ENCODE measurements around the gene ZFP69B. TPM values are rescaled to one million over a fixed set of nuclear protein-coding genes. Genes with fewer than 3 reads are reported as not detected.

ZFP69B gene
- total and polyA plus RNA-seq, 9 donors: 0.60 to 3.4 (median 1.2) TPM

DNA sequence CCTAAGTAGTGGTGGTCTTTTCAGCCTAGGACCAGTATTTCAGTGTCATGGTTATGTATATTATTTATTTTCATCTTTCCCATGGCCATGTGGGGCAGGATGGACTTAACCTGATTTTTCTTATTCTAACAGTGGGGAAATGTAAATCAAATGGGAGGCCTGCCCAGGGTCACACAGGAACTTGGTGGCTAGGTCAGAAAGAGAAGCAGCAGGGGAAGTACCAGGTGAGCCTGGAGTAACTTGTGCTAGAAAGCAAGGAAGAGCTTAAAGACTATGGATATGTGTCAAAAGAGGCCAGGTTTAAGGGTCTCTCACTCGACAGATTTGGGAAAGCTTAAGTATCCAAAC is 936 bp downstream of the ZFP69B start:
- TF ChIP-seq, protein P1, sequence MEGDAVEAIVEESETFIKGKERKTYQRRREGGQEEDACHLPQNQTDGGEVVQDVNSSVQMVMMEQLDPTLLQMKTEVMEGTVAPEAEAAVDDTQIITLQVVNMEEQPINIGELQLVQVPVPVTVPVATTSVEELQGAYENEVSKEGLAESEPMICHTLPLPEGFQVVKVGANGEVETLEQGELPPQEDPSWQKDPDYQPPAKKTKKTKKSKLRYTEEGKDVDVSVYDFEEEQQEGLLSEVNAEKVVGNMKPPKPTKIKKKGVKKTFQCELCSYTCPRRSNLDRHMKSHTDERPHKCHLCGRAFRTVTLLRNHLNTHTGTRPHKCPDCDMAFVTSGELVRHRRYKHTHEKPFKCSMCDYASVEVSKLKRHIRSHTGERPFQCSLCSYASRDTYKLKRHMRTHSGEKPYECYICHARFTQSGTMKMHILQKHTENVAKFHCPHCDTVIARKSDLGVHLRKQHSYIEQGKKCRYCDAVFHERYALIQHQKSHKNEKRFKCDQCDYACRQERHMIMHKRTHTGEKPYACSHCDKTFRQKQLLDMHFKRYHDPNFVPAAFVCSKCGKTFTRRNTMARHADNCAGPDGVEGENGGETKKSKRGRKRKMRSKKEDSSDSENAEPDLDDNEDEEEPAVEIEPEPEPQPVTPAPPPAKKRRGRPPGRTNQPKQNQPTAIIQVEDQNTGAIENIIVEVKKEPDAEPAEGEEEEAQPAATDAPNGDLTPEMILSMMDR (IDR thresholded peaks at IDR 0.05): no peak
- TF ChIP-seq POLR2A (IDR thresholded peaks at IDR 0.05) (no peak), EP300 (IDR thresholded peaks at IDR 0.05) (no peak)
- intact Hi-C loops (cut with DNase I): no loop called here
- Histone ChIP-seq H3K27ac (no peak overlapping the region), H3K4me1 (ENCODE audit: insufficient read depth) (peaks cover 2% of the 10 kb centered on the region), H3K9me3 (no peaks in the 10 kb centered on the region), H3K27me3 (no peaks in the 10 kb centered on the region), H3K4me3 (no peak overlapping the region), H3K36me3 (no peaks in the 10 kb centered on the region)
- 83 to 100% (median 96%) methylated on average over 1 of the region's 1 CpG for WGBS, 3 donors
- no peak for DNase-seq

DNA sequence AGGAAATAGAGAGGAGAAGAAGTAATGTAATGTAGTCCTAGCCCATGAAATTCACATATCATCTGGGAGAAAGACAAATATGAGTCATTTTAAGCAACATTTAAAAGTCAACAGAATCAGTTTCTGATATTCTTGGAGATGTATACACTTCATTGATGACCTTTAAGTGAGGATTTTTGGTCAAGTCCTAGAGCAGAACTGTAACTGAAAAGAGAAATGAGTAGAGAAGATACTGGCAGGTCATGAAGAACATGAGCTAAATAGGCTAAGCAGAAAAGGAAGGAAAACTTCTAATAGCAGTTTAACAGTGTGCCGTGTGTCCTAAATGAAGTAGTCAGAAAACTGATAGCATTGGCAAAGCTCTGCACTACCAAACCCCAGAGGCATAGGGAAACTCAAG is 4.6 kb downstream of the ZFP69B start:
- Histone ChIP-seq H3K27me3 (no peaks in the 10 kb centered on the region), H3K4me3 (no peak overlapping the region), H3K27ac (no peak overlapping the region), H3K9me3 (peaks cover 0 to 13% of the 10 kb centered on the region in 2 donors), H3K4me1 (ENCODE audit: insufficient read depth) (peaks cover 2% of the 10 kb centered on the region), H3K36me3 (no peaks in the 10 kb centered on the region)
- DNase-seq: no peak
- intact Hi-C loops (cut with DNase I): no loop called here
- WGBS, 3 donors: 96 to 100% (median 100%) methylated on average over 1 of the region's 1 CpG
- TF ChIP-seq POLR2A (IDR thresholded peaks at IDR 0.05) (no peak), EP300 (IDR thresholded peaks at IDR 0.05) (no peak)
- TF ChIP-seq, protein P1 (IDR thresholded peaks at IDR 0.05): no peak

DNA sequence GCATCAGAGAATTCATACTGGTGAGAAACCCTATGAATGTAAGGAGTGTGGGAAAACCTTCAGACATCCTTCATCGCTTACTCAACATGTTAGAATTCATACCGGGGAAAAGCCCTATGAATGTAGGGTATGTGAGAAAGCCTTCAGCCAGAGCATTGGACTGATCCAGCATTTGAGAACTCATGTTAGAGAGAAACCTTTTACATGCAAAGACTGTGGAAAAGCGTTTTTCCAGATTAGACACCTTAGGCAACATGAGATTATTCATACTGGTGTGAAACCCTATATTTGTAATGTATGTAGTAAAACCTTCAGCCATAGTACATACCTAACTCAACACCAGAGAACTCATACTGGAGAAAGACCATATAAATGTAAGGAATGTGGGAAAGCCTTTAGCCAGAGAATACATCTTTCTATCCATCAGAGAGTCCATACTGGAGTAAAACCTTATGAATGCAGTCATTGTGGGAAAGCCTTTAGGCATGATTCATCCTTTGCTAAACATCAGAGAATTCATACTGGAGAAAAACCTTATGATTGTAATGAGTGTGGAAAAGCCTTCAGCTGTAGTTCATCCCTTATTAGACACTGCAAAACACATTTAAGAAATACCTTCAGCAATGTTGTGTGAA is 12.8 kb downstream of the ZFP69B start:
- Histone ChIP-seq H3K4me3 (no peak overlapping the region), H3K27ac (no peak overlapping the region), H3K27me3 (no peaks in the 10 kb centered on the region), H3K9me3 (peaks cover 4 to 29% of the 10 kb centered on the region in 2 donors), H3K4me1 (ENCODE audit: insufficient read depth) (no peaks in the 10 kb centered on the region), H3K36me3 (no peaks in the 10 kb centered on the region)
- no peak for DNase-seq
- intact Hi-C loops (cut with DNase I): no loop called here
- TF ChIP-seq POLR2A (IDR thresholded peaks at IDR 0.05): no peak
- no peak for TF ChIP-seq EP300 (IDR thresholded peaks at IDR 0.05)
- TF ChIP-seq, protein P1 (IDR thresholded peaks at IDR 0.05): no peak
- WGBS, 3 donors: 95 to 97% (median 97%) methylated on average over 3 of the region's 3 CpGs

DNA sequence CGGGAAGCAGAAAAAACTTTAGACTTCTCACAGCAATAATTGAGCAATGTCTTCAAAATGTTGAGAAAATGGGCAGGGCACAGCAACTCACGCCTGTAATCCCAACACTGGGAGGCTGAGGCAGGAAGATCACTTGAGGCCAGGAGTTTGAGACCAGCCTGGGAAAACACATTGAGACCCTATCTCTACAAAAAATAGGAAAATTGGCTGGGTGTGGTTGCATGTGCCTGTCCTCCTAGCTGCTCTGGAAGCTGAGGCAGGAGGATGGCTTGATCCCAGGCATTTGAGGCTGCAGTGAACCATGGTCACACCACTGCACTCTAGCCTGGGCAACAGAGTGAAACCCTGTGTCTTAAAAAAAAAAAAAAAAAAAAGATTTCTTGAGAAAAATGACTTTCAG is 19.1 kb downstream of the ZFP69B start:
- Histone ChIP-seq H3K36me3 (no peaks in the 10 kb centered on the region), H3K9me3 (peaks cover 0 to 13% of the 10 kb centered on the region in 2 donors), H3K27me3 (no peaks in the 10 kb centered on the region), H3K27ac (no peak overlapping the region), H3K4me1 (ENCODE audit: insufficient read depth) (no peaks in the 10 kb centered on the region), H3K4me3 (no peak overlapping the region)
- TF ChIP-seq EP300 (IDR thresholded peaks at IDR 0.05) (no peak), POLR2A (IDR thresholded peaks at IDR 0.05) (no peak)
- TF ChIP-seq, protein P1 (IDR thresholded peaks at IDR 0.05): no peak
- DNase-seq: no peak
- WGBS, 3 donors: 88 to 98% (median 97%) methylated on average over 2 of the region's 2 CpGs
- intact Hi-C loops (cut with DNase I): no loop called here
